HG03521 (cell line): Measurements from ENCODE around the gene KIF26B.
"Not testable (repeated sequence)": the region's sequence is repeated elsewhere in the genome, so short reads cannot be mapped to it uniquely, and the experiment has no call there.

Source experiments
- ATAC-seq: cut with Tn5 transposase; IDR thresholded peaks from one replicate; pipeline ENCODE4 v1.9.1; 2021; ENCODE audit warnings: mild to moderate bottlenecking, moderate library complexity; ENCODE audit not compliant: unreplicated experiment

The KIF26B gene

DNA sequence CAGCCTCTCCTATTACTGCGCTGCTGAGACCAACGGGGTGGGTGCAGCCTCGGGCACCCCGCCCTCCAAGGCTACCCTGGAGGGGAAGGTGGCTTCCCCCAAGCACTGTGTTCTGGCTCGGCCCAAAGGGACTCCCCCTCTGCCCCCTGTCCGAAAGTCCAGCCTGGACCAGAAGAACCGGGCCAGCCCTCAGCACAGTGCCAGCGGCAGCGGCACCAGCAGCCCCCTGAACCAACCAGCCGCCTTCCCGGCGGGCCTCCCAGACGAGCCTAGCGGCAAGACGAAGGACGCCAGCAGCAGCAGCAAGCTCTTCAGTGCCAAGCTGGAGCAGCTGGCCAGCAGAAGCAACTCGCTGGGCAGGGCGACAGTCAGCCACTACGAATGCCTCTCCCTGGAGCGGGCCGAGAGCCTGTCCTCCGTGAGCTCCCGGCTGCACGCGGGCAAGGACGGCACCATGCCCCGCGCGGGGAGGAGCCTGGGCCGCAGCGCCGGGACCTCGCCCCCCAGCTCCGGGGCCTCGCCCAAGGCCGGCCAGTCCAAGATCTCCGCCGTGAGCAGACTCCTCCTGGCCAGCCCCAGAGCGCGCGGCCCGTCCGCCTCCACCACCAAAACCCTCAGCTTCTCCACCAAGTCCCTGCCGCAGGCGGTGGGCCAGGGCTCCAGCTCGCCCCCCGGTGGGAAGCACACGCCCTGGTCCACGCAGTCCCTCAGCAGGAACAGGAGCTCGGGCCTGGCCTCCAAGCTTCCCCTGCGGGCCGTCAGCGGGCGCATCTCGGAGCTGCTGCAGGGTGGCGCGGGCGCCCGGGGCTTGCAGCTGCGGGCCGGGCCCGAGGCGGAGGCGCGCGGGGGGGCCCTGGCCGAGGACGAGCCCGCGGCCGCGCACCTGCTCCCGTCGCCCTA lies 533.1 kb downstream of the KIF26B start:
- no peak for ATAC-seq

- ATAC-seq: no peak
Measured at GRCh38 chr1:245688536-245689453, 534.0 kb downstream of the KIF26B start.

- no peak for ATAC-seq
Measured at GRCh38 chr1:245690156-245690690, 535.4 kb downstream of the KIF26B start.

- ATAC-seq: no peak
Measured at GRCh38 chr1:245690946-245691541, 536.3 kb downstream of the KIF26B start.

GRCh38 chr1:245691897-245692296 lies 537.1 kb downstream of the KIF26B start:
- no peak for ATAC-seq

DNA sequence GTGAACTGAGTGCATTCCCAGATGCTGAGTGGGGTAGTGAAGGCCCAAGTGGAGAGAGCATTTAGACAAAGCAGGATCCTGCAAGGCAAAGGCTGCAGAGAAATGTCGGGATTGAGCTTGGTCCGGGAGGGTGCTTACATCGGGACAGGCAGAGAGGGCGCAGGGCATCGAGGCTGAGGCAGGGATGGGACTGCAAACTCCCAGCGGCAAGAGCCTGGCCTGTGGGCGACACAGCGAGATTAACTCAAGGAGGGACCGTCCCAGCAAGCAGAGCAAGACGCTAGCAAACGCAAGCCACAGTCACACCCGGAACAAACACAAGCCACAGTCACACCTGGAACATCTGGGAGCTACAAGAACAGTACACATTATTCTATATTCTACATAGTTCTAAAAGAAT lies 537.5 kb downstream of the KIF26B start:
- ATAC-seq: no peak

GRCh38 chr1:245693116-245693793 lies 538.5 kb downstream of the KIF26B start:
- ATAC-seq: no peak

GRCh38 chr1:245693941-245694752 lies 539.4 kb downstream of the KIF26B start:
- ATAC-seq: no peak

DNA sequence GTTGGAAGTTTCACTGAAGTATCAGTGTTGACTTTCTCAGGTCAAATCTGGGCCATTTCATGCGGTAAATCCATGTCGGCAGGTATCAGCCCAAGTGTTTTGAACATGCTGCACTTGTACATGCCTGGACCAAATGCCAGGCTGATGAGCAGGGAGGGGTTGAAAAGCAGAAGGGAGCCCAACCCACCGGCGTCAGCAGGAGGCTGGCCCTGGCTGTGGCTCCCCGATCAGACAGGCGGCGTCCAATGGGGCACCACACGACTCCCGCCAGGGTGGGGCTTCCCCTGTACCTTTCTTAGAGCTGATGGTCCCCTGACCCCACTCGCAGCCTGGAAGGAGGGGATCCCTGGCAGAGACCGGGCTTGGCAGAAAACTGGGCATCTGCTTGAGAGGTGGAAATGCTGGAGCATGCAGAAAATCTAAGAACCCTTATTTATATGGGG lies 540.0 kb downstream of the KIF26B start:
- no peak for ATAC-seq

GRCh38 chr1:245695211-245695610 lies 540.4 kb downstream of the KIF26B start:
- no peak for ATAC-seq

DNA sequence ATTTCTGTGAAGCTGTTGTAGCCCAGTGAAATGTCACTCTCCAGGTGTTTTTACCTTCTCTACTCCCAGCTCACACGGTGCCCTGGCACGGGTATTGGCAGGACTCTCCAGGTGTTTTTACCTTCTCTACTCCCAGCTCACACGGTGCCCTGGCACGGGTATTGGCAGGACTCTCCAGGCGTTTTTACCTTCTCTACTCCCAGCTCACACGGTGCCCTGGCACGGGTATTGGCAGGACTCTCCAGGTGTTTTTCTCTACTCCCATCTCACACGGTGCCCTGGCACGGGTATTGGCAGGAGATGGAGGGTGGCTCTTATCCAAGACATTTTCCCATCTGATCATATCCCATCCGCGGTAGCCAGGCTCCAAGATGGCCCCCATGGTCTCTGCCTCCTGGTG lies 540.9 kb downstream of the KIF26B start:
- not testable (repeated sequence) for ATAC-seq

DNA sequence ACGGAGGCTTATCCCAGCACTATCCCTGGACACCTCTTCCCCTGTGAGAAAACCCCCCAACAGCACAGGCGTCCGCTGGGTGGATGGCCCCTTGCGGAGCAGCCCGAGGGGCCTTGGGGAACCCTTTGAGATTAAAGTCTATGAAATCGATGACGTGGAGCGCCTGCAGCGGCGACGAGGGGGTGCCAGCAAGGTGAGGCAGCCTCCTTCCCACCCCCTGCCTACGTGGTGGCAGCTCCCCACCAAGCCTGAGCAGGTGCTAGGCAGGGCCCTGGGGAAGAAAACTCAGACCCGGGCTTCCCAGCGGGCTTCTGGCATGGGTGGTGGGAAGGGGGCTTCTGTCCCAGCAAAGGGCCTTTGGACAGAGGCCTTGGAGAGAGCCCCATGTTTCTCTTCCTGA lies 543.3 kb downstream of the KIF26B start:
- no peak for ATAC-seq

- ATAC-seq: no peak
Measured at GRCh38 chr1:245698860-245699259, 544.1 kb downstream of the KIF26B start.

DNA sequence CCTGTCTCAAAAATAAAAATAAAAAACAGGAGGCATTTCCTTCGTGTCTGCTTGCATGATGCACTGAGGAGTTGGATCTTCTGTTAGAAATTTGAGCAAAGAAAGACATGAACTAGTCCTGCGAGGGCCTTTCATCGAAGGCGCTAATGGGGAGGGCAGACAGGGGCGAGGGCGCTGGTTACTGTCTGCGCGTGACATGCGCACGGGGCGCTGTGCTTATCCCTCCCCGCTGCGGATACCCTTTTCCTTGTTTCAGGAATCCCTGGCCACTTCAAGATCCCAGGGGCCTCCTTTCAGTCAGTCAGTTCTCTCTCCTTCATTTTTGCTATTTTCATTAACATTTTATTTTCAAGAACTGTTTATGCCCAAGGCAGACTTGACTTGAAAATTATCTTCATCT lies 545.8 kb downstream of the KIF26B start:
- ATAC-seq: no peak

DNA sequence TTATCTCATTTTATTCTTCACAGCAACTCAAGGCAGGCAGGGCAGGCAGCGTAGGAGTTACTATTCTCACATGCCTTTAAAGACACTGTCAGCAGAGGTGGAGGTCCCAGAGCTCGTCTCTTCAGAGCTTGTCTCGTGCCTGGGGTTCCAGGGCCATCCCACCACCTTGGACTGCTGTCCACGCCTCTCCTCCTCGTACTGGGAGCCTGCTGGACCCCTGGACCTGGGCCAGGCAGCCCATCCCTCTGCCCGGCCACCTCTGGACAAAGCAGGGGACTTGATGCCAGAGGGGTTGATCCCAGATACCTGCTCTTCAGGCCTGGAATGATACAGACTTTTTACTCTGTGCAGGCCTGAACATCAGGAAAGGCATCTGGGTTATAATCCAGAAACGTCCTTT lies 546.8 kb downstream of the KIF26B start:
- no peak for ATAC-seq

DNA sequence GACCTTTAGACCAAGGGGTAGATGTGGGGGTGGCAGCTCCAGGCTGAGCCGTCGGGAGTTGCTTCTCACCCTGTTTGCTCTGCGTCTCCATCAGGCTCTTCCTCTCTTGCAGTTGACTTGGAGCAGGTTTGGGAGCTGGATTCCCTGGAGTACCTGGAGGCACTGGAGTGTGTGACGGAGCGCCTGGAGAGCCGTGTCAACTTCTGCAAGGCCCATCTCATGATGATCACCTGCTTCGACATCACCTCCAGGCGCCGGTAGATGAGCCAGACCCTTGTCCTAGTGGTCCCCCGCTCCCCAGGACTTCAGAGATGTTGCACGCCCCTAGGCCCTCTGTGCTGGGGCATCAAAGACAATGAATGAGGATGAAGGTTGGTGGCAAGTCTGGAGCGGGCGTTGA lies 547.6 kb downstream of the KIF26B start:
- no peak for ATAC-seq

- no peak for ATAC-seq
Measured at GRCh38 chr1:245704341-245704740, 549.6 kb downstream of the KIF26B start.

DNA sequence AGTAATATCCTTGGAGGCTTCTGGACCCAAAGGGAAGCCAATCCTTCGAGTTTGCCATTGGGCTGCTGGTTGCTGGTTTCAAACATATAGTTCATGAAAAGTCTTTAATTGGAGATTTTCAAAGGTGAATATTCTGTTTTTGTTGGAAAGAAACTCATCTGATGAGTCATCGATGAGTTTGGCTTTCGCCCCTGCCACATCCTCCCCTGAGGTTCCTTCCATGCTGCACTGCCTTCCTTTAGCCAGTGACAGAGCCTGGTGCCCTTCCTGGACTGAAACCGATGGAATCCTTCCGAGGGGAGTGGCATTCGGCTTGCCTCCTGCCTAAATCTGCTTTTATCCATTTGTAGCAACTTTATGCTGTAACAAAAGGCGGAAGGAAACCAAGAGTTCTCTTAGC lies 550.0 kb downstream of the KIF26B start:
- ATAC-seq: no peak

DNA sequence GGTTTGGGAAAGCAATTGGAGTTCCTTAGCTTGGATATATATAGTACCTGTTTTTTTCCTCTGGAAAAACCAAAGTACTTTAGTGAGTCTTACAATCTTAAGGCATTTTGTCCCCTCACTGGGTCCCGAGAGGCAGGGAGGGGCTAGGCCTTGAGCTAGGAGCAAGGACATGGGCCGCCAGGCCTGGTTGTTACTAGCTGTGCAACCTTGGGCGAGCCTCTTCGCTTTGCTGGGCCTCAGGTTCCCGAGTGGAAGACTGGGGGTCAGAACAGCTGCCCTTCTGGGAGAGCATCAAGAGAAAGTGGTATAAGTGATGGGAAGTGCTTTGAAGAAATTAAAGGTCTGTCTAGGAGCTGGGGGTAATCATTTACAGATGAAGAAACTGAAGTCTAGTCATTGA lies 553.2 kb downstream of the KIF26B start:
- no peak for ATAC-seq
